Pancreas (tissue), 10 donors: Measurements from ENCODE around the gene AQP11. TPM values are rescaled to one million over a fixed set of nuclear protein-coding genes. Genes with fewer than 3 reads are reported as not detected.

Experiments
- ATAC-seq, 4 donors: fragments of 200-7000 bp; cut with Tn5 transposase; one replicate each; pipeline versions ENCODE4 v1.8.0 to v1.9.1; 2020; ENCODE audit warnings: mild to moderate bottlenecking in 4 of 4, moderate library complexity in 4 of 4
- DNase-seq, 6 donors: peaks; one replicate each; pipeline ENCODE4 v3.0.0-alpha.2; 2020
- FAIRE-seq: peaks from 2 replicates; lab custom pipeline; 2012; peaks lifted over from hg19 to GRCh38; lab: Jason Lieb, UNC
- H3K27ac ChIP-seq, 4 donors: fragments of 200-600 bp; sonication (generic); 1 replicate in 3 of 4; 2 replicates in 1 of 4; pipeline versions ENCODE4 v1.5.0 to v1.8.0; 2020
- H3K27me3 ChIP-seq, 4 donors: fragments of 200-600 bp; one replicate each; pipeline ENCODE4 v1.8.0; 2021
- H3K36me3 ChIP-seq, 3 donors: fragments of 200-600 bp; sonication (generic) in 1 of 3; one replicate each; pipeline versions ENCODE4 v1.5.0 to v1.8.0; 2020 to 2021
- H3K4me1 ChIP-seq, 3 donors: fragments of 200-600 bp; one replicate each; pipeline ENCODE4 v1.8.0; 2021
- H3K4me3 ChIP-seq, 4 donors: fragments of 200-600 bp; sonication (generic) in 2 of 4; one replicate each; pipeline versions ENCODE4 v1.5.0 to v1.8.0; 2020 to 2021
- H3K9me3 ChIP-seq, 4 donors: fragments of 200-600 bp; one replicate each; pipeline ENCODE4 v1.8.0; 2021
- WGBS, 2 donors: extraction: QIAGEN DNeasy Blood & Tissue Kit; methylation state at CpG; one replicate each; pipeline ENCODE4 v1.1.7; 2013; 5-methylcytosine and 5-hydroxymethylcytosine counted together
- intact Hi-C, 3 donors: fragments of 100-400 bp; cut with DNase I; formaldehyde crosslinking; loops; one replicate each; pipeline versions ENCODE4 v1.11.1 to v1.14.2; 2022
- polyA plus RNA-seq, 2 donors: library from polyadenylated mRNA; stranded (reverse); fragments of 200-250 nt; gene quantifications; one replicate each; pipeline ENCODE4 v1.2.3, GENCODE V29; 2013
- total RNA-seq, 6 donors: library from RNA; stranded (reverse); fragmentation: NEBNext Ultra II Directional in 4 of 6; extraction: Animal tissue kit (Norgen Biotek cat#: 25700) in 4 of 6; gene quantifications; one replicate each; pipeline versions ENCODE4 v1.2.1 to v1.2.4, GENCODE V29; 2021 to 2023
- TF ChIP-seq, protein P1 (sequence below), 4 donors: fragments of 200-600 bp; sonication (generic) in 3 of 4; IDR thresholded peaks; one replicate each; pipeline versions ENCODE4 v1.5.0 to v1.8.0; 2021; ENCODE audit warnings: antibody characterized with exemption in 4 of 4
- donor health status: healthy with polysubstance abuse.
- donor health status: DM: no; HTN: no; CAD: no; lungs with moderate emphysema.
- donor health status: DM: no; HTN: no; CAD: no.
- donor health status: control.
- donor health status: control.
- donor health status: Bipolar disorder and iron deficiency.
- donor health status: DM: yes; HTN: yes; CAD: no.
- donor health status: DM: no; HTN: no; CAD: no.
- donor health status: DM: no; HTN: no; CAD: no.
- donor health status: DM: yes; HTN: yes; CAD: no.

AQP11 gene
- total and polyA plus RNA-seq, 8 donors: 0.41 to 2.3 (median 0.95) TPM

- peak overlapping the region; percentile 84 to 95 (median 95) for H3K4me3 ChIP-seq
- peak overlapping the region in 2 of 4 donors; percentile 67 to 74 for H3K27ac ChIP-seq
- no peak for DNase-seq
- H3K36me3 ChIP-seq: no peaks in the 10 kb centered on the region
- no peaks in the 10 kb centered on the region for H3K27me3 ChIP-seq
- peak in 1 of 4 donors; percentile 3 for ATAC-seq
- no peaks in the 10 kb centered on the region for H3K9me3 ChIP-seq
- FAIRE-seq: no peak
- TF ChIP-seq, protein P1, sequence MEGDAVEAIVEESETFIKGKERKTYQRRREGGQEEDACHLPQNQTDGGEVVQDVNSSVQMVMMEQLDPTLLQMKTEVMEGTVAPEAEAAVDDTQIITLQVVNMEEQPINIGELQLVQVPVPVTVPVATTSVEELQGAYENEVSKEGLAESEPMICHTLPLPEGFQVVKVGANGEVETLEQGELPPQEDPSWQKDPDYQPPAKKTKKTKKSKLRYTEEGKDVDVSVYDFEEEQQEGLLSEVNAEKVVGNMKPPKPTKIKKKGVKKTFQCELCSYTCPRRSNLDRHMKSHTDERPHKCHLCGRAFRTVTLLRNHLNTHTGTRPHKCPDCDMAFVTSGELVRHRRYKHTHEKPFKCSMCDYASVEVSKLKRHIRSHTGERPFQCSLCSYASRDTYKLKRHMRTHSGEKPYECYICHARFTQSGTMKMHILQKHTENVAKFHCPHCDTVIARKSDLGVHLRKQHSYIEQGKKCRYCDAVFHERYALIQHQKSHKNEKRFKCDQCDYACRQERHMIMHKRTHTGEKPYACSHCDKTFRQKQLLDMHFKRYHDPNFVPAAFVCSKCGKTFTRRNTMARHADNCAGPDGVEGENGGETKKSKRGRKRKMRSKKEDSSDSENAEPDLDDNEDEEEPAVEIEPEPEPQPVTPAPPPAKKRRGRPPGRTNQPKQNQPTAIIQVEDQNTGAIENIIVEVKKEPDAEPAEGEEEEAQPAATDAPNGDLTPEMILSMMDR (IDR thresholded peaks at IDR 0.05): no peak
- H3K4me1 ChIP-seq: peaks cover 0 to 11% (median 7%) of the 10 kb centered on the region in 3 donors
- 1 to 2% methylated on average over 14 of the region's 14 CpGs for WGBS, 2 donors
- intact Hi-C loops: no loop called here
Observed at GRCh38 chr11:77636731-77637344, 47.1 kb downstream of the AQP11 start.

DNA sequence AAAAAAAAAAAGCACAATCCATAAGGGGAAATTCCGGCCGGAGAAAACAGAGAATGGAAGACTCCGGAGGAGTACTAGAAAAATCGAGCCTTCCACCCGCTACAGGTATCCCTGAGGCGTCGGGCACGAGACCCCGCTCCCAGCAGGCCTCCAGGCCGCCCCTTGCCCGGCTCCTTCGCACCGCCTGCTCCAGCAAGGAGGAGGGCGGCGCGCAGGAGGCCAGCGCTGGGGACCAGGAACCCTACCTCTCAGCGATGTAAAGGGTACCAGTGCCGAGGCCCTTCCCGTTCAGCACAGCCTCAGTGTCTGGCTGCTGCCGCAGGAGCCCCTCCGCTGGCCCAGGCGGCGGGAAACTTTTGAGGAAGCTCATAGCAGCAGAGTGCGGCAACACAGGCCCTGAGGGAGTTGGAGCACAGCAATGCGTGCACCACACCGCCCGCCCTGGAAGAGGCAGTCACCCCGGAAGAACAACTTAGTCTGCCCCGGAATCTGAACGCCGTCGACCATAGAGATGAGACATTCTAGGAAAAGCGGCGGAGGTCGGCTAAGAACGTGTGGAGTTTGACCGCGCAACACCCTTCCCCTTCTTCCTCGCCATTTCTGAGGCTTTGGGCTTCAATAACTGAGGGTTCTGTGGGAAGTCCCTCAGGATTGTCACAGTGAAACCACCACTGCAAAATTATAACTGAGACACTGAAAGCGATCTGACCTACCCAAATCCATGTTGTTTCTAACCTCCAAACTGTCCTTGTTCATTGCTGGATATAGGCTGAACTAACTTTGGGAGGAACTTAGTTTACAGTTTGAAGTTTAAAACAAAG is 47.8 kb downstream of the AQP11 start, which contains the start of gene CLNS1A:
TSS of gene CLNS1A (minus strand) at position 450 of the 821 bp plus-strand sequence. CDS start at position 370, 80 bp downstream.
- 1% methylated on average over 37 to 41 of the region's 41 CpGs for WGBS, 2 donors
- ATAC-seq: peak; percentile 98 to 99 (median 99)
- H3K4me3 ChIP-seq: peak within 1 kb of the TSS; percentile 84 to 95 (median 95)
- no peaks in the 10 kb centered on the region for H3K9me3 ChIP-seq
- peak; percentile 76 to 92 (median 84) for DNase-seq
- TF ChIP-seq, protein P1 (IDR thresholded peaks at IDR 0.05): no peak
- H3K4me1 ChIP-seq: peaks cover 0 to 11% (median 7%) of the 10 kb centered on the region in 3 donors
- intact Hi-C loops: no loop called here
- H3K36me3 ChIP-seq: no peaks in the 10 kb centered on the region
- no peaks in the 10 kb centered on the region for H3K27me3 ChIP-seq
- peak within 1 kb of the TSS; percentile 25 to 74 (median 60) for H3K27ac ChIP-seq
- no peak for FAIRE-seq

- H3K4me1 ChIP-seq: peaks cover 0 to 9% (median 0%) of the 10 kb centered on the region in 3 donors
- no peak overlapping the region for H3K27ac ChIP-seq
- no peaks in the 10 kb centered on the region for H3K9me3 ChIP-seq
- WGBS, 2 donors: 85 to 86% methylated on average over 2 of the region's 2 CpGs
- intact Hi-C loops: no loop called here
- H3K27me3 ChIP-seq: no peaks in the 10 kb centered on the region
- TF ChIP-seq, protein P1 (IDR thresholded peaks at IDR 0.05): no peak
- no peak for ATAC-seq
- no peaks in the 10 kb centered on the region for H3K36me3 ChIP-seq
- no peak for DNase-seq
- no peak for FAIRE-seq
- H3K4me3 ChIP-seq: no peak overlapping the region
Observed at GRCh38 chr11:77642228-77642627, 52.5 kb downstream of the AQP11 start.

GRCh38 chr11:77644887-77645286 is 55.1 kb downstream of the AQP11 start:
- H3K36me3 ChIP-seq: no peaks in the 10 kb centered on the region
- ATAC-seq (no peak), DNase-seq (no peak), FAIRE-seq (no peak)
- H3K27ac ChIP-seq: no peak overlapping the region
- intact Hi-C loops: no loop called here
- peaks cover 0 to 9% (median 0%) of the 10 kb centered on the region in 3 donors for H3K4me1 ChIP-seq
- no peaks in the 10 kb centered on the region for H3K27me3 ChIP-seq
- no peaks in the 10 kb centered on the region for H3K9me3 ChIP-seq
- 76 to 86% methylated on average over 1 of the region's 1 CpG for WGBS, 2 donors
- H3K4me3 ChIP-seq: no peak overlapping the region
- TF ChIP-seq, protein P1 (IDR thresholded peaks at IDR 0.05): no peak
